ENCODE results near the gene MARS2.
"Not testable (repeated sequence)": the region's sequence is repeated elsewhere in the genome, so short reads cannot be mapped to it uniquely, and the experiment has no call there.

MARS2 gene

DNA sequence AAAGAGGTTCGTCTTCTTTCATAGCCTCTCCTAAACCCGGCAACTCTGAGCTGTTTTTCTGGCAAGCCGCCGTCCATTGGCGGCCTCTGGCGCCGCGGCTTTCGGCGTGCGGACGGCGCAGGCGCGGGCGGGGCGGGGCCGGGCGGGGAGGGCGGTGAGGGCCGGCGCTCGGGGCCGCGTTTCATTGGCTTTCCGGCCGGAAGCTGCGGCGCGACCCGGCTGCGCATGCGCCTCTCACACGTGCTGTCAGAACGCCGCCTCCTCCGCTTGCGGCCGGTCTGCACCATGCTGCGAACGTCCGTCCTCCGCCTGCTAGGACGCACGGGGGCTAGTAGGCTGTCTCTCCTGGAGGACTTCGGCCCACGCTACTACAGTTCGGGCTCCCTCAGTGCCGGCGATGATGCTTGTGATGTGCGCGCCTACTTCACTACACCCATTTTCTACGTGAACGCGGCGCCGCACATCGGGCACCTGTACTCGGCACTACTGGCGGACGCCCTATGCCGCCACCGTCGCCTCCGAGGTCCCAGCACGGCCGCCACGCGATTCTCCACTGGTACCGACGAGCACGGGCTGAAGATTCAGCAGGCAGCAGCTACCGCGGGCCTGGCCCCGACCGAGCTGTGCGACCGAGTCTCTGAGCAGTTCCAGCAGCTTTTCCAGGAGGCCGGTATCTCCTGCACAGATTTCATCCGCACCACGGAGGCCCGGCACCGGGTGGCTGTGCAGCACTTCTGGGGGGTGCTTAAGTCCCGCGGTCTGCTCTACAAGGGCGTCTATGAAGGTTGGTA, at the start of gene MARS2:
MARS2 (plus strand) TSS at position 249 of the 791 bp plus-strand sequence; CDS start at position 286, 37 bp downstream.
- peak; percentile 88 for DNase-seq

DNA sequence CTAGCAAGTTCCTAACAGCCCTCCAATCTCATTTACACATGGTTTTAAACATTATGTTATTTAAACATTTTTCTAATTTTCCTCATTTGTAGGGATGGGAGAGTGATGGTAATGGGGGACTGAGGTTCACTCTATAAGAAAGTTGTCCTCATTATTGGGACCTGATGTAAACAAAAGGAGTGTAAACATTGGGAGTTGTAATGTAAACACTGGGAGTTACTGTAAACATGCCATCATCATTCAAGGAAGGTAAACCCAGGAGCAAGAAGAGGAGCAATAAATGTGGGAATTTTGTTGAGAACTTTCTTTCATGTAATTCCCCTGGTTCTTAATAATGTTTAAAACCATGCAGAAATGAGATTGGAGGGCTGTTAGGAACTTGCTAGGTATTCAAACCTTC, 47.6 kb upstream of the MARS2 start:
- no peak for DNase-seq

DNA sequence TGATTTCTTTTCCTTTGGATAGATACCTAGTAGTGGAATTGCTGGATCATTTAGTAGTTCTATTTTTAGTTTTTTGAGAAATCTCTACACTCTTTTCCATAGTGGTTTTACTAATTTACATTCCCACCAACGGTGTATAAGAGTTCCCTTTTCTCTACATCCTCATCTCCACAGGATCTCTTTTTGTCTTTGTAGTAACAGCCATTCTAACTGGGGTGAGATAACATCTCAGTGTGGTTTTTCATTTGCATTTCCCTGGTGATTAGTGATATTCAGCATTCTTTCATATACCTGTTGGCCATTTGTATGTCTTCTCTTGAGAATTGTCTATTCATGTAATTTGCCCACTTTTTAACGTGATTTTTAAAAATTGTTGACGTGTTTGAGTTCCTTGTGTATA, 43.5 kb upstream of the MARS2 start:
- DNase-seq = no peak

DNA sequence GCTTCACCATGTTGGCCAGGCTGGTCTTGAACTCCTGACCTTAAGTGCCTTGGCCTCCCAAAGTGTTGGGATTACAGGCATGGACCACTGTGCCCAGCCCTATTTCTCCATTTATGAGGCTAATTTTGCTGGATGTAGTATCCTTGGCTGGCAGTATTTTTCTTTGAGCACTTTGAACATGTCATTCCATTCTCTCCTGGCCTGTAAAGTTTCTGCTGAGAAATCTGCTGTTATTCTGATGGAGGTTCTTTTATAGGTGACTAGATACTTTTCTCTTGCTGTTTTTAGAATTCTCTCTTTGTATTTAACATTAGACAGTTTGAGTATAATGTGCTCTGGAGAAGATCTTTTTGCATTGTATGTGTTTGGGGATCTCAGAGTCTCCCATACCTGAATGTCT, 38.9 kb upstream of the MARS2 start:
- no peak for DNase-seq

DNA sequence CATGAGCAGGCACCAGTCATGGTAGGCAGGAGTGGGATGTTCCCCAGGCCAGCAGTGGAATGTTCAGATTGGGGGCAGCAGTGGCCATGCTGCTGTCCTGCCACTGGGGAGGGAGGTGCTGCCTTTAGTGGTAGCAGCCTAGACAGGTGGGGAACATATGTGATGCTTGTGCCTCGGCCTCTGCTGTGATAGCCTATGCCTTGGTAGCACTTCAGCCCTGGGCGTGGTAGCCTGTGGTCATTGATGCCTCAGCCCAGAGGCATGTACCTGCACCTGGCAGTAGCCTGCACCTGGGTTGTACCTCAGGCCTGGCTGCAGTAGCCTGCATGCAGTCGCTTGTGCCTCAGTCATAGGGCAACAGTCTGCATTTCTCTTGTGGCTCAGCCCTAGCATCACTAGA, 36.9 kb upstream of the MARS2 start:
- DNase-seq = no peak

DNA sequence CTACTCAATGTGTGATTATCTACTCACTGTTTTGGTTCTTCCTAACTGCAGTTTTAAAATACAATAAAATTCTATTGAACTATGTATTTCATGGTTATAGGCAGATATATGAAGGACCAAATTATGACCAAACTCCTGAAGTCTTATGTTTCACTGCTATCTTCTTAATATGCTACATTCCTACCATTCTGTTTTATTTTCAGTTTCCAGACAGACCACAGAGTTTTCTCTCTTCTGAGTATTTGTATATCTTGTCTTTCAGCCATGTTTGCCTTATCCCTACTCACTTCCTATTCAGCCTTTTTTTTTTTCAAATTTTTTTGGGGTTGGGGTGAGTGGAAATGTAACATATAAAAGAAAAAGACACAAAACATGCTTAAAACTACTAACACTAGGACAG, 36.1 kb upstream of the MARS2 start:
- DNase-seq = no peak

DNA sequence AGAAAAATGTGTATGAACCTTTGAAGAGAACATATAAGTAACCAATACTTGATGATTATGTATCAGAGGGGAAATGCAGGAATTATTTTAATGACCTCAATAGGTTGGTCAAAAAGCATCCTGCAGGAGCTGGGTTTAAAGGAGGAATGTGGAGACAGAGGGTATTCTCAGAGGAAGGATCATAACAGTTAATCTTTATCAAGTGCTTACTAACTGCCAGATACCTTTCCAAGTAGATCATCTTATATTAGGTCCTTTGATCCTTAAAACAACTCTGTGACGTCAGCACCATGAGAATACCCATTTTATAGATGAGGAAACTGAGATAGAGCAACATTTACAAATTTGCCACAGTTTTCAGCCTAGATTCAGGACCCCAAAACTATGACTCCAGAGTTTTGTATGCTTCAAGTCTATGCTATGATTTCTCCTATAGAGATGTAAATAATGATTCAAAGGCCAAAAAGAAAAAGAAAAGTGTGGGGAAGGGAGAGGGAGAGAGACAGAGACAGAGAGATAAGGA, 32.7 kb upstream of the MARS2 start:
- no peak for DNase-seq

DNA sequence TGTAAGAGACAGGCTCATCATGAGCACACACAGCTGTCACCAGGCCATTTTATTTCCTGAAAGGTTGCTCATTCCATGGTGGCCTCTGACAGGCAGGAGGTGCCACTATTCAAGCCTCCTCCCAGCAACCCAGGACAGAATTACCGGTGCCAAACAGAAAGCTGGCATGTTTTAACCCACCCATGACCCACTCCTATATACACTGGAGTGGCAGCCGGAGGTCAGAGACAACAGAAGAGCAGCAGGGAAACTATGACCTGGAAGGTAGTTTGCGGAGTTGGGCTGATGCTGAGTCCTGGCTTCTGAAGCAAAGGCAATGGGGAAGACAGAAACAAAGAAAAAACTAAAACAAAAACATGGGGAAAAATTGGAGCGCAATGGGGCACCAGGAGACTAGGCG, 32.1 kb upstream of the MARS2 start:
- no peak for DNase-seq

DNA sequence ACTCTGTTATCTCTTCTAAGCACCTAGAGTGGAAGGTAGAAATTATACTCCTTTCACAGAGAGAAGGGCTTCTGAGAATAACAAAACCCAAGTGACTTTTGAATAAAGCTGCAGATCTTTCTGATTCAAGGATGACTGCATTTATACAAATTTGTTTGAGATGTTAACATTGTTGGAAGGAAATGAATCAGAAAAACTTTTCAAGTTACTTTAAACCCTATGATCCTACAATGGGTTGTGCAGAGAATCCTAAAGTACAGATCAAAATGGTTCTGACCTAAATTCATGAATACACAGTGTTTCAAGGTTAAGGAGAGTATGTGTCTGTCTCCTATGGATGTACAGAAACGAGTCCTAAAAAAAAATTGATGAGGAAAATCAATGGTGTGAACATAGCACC, 31.6 kb upstream of the MARS2 start:
- no peak for DNase-seq

DNA sequence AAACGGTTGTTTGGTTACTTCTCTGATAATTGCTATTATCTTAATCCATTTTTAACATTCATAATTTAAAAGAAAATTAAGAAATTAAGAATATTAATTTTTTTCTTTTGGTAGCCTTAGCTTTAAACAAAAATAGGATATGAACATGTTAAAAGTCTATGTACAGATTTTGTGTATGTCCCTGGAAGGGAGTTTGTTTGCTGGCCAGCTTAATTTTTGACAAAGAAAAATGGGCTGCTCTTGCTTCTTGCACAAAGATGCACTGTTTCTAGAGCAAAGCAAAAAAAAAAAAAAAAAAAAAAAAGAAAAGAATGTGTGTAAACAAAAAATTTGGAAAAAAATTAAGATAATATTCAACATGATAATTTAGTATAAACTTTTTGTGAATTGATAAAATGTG, 31.1 kb upstream of the MARS2 start:
- DNase-seq = no peak

DNA sequence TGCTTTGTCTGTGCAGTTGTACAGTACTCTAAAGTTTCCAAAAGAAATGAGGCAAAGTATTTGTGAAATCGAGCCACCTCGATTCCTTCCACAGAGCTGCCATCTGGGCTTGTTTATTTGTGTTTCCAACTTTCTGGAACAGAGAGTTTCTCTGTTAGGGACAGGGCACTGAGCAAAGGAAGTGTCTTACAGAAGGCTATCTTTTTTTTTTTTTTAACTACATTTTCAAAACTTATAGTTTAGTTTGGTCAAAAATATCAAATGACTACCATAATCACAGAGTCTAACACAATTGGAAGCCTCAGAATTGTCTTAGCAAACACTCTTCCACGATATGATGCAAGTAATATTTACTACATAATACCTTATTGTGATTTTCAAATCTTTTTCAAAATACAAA, 30.6 kb upstream of the MARS2 start:
- no peak for DNase-seq

DNA sequence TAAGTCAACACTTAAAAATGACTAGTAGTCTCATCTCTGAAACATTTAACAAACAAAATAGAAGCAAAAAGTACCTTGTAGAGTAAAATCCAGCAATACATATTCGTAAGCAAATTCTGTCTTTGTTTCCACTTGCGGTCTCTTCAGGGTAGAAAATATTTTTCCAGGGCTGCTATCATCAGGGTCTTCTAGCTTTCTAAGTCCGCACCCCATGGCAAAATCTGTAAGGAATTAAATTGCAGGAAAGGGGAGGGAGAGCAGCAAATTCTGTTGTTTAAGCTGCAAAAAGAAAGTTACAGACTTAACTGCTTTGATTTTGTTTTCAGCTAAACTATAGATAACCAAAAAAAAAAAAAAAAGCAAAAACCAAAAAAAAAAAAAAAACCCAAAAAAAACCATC, 29.9 kb upstream of the MARS2 start, which contains the start of gene RFTN2:
RFTN2 (minus strand) TSS at position 342 of the 400 bp plus-strand sequence; CDS start at position 213, 129 bp downstream.
- DNase-seq = no peak

DNA sequence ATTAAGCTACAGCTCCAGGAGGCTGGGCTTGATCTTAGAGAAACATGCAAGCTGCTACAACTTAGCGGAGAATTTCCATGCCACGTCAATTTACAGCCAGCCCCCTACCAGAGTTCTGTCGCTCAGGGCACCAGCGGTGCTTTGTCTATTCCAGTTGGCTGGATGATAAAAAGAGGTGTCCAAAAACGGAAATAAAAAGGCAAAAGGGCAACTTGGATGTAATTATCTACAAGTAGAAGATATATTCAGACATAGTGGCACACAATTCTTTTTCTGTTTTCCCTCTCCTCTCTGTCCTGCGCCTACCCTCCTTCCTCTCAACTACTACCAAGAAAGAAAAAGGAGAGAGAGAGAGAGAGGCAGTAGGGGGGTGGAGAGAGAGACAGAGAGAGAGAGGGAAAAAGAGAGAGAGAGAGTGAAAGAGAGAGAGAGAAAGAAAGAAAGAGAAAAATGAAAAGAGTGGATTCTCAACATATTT, 29.4 kb upstream of the MARS2 start:
- DNase-seq = no peak

DNA sequence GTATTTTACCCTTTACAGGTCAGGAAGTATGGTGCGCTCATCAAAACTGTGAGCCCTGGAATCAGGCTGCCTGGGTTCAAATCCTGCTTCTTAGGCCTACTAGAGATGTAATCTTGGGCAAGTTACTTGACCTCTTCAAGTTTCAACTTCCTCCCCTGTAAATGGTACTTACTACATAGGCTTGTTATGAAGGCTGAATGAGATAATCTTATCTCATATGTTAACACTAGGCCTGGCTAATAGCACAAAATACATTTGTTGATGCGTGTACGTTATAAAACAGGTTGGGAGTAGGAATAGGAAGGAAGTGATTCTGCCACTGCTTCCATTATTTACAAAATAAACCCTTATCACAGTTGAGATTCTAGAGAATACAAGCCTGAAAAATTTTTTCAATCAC, 28.1 kb upstream of the MARS2 start:
- DNase-seq = no peak

DNA sequence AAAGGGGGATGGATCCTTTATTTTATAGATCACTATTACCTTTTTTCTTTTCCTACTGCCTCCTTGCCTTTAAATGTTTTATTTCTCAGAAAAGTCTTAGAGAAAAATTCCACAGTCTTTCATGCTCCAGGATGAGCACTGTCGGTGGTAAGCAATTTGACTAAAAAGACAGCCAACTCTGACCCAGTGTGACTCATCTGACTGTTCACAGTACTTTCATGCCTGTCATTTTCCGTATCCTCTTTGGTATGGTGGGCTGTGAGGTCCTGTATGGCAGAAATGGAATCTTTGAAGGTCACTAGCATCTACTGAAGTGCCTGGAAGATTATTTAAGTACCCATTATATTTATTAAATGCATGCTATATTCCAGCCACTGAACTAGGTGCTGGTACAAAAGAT, 27.7 kb upstream of the MARS2 start:
- no peak for DNase-seq

DNA sequence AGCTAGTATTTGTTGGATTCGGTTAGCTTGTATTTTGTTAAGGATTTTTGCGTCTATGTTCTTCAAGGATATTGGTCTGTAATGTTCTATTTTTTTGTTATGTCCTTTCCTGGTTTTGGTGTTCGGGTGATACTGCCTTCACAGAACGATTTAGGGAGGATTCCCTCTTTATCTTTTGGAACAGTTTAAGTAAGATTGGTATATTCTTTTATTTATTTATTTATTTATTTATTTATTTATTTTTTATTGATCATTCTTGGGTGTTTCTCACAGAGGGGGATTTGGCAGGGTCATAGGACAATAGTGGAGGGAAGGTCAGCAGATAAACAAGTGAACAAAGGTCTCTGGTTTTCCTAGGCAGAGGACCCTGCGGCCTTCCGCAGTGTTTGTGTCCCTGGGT, 10.0 kb upstream of the MARS2 start:
- DNase-seq = not testable (repeated sequence)

DNA sequence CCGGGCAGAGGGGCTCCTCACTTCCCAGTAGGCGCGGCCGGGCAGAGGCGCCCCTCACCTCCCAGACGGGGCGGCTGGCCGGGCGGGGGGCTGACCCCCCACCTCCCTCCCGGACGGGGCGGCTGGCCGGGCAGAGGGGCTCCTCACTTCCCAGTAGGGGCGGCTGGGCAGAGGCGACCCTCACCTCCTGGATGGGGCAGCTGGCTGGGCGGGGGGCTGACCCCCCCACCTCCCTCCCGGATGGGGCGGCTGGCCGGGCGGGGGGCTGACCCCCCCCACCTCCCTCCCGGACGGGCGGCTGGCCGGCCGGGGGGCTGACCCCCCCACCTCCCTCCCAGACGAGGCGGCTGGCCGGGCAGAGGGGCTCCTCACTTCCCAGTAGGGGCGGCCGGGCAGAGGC, 9.2 kb upstream of the MARS2 start:
- DNase-seq = not testable (repeated sequence)

DNA sequence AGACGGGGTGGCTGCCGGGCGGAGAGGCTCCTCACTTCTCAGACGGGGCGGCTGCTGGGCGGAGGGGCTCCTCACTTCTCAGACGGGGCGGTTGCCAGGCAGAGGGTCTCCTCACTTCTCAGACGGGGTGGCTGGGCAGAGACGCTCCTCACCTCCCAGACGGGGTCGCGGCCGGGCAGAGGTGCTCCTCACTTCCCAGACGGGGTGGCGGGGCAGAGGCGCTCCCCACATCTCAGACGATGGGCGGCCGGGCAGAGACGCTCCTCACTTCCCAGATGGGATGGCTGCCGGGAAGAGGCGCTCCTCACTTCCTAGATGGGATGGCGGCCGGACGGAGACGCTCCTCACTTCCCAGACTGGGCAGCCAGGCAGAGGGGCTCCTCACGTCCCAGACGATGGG, 8.6 kb upstream of the MARS2 start:
- DNase-seq = not testable (repeated sequence)

DNA sequence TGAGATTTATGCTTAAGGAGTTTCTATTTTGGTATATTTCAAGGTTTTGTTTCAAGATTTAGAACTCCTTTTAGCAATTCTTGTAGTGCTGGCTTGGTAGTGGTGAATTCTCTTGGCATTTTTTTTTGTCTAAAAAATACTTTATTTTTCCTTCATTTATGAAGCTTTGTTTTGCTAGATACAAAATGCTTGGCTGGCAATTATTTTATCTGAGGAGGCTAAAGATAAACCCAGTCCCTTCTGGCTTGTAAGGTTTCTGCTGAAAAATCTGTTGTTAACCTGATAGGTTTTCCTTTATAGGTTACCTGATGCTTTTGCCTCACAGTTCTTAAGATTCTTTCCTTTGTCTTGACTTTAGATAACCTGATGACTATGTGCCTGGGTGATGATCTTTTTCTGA, 5.4 kb upstream of the MARS2 start:
- DNase-seq = not testable (repeated sequence)

DNA sequence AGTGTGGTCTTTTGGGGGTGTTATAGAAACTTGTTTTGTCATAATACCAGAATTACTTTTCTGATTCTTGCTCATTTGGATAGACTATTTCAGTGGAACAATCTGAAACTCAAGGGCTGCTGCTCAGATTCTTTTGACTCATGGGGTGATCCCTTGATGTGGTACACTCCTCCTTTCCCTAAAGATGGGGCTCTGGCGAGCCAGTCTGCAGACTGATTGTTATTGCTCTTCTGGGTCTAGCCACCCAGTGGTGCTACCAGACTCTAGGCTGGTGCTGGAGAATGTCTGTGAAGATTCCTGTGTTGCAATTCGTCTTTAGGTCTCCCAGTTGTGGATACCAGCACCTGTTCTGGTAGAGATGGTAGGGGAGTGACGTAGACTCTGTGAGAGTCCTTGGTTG, 4.2 kb upstream of the MARS2 start:
- DNase-seq = no peak

DNA sequence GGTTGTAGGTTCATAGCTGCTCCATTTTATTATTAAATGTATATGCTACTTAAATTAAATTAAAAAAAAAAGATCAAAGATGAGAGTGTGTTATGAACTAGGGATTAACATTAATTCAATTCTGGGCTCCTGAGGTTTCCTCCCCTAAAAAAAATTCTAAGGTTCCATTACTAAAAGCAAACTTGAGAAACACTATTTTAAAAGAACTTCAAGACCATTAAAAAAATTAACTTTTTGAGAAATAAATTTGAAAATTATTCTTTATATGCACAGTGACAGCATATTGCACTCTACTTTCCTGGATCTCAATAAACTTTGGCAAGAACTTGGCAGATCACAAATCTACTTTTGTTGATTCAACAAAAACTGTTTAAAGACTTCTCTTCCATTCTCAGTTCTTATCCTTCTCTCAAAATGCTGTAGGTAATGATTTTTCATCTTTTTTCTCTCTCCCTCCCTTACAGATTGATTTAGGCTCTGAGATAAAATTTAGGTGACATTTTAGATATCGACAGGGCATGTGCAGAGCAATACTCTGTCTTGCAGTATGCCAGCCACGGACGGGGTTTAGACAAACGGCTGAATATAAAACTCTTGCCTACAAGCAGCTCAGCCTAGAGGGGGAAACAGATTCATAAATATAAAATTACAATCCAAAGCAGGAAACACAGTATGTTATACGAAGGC, 592 bp upstream of the MARS2 start:
- DNase-seq = no peak

DNA sequence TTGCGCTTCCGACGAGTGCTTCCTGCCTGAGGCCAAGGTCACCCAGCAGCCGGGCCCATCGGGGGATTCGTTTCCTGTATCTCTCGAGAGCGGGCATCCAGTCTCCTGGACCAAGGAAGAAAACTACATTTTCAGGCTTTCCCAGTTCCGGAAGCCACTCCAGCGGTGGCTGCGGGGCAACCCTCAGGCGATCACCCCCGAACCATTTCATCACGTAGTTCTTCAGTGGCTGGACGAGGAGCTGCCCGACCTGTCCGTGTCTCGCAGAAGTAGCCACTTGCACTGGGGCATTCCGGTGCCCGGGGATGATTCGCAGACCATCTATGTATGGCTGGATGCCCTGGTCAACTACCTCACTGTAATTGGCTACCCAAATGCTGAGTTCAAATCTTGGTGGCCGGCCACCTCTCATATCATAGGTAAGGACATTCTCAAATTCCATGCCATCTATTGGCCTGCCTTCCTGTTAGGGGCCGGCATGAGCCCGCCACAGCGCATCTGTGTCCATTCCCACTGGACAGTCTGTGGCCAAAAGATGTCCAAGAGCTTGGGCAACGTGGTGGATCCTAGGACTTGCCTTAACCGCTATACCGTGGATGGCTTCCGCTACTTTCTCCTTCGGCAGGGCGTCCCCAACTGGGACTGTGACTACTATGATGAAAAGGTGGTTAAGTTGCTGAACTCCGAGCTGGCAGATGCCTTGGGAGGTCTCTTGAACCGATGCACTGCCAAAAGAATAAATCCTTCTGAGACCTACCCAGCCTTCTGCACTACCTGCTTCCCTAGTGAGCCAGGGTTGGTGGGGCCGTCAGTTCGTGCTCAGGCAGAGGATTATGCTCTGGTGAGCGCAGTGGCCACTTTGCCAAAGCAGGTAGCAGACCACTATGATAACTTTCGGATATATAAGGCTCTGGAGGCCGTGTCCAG, 1.0 kb downstream of the MARS2 start:
- no peak for DNase-seq

DNA sequence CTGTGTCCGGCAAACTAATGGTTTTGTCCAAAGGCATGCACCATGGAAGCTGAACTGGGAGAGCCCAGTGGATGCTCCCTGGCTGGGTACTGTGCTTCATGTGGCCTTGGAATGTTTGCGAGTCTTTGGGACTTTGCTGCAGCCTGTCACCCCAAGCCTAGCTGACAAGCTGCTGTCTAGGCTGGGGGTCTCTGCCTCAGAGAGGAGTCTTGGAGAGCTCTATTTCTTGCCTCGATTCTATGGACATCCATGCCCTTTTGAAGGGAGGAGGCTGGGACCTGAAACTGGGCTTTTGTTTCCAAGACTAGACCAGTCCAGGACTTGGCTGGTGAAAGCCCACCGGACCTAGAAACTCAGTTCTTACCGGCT, 1.7 kb downstream of the MARS2 start:
- DNase-seq = no peak
